Lung (tissue), 12 donors: ENCODE data around the gene SND1. TPM values are rescaled to one million over a fixed set of nuclear protein-coding genes. Genes with fewer than 3 reads are reported as not detected.

Source experiments
- ATAC-seq: fragments of 200-7000 bp; cut with Tn5 transposase; one replicate; pipeline ENCODE4 v1.9.1; 2020; ENCODE audit warnings: moderate number of reproducible peaks; ENCODE audit not compliant: insufficient read depth, low FRiP score
- DNase-seq, 3 donors: peaks; one replicate each; pipeline ENCODE4 v3.0.0-alpha.2; 2013 to 2017
- H3K27ac ChIP-seq, 2 donors: one replicate each; pipeline ENCODE4 v1.5.1; 2013; ENCODE audit warnings: mild to moderate bottlenecking in 2 of 2, moderate library complexity in 2 of 2, control low read depth in 1 of 2, inconsistent platforms in 1 of 2, low read depth in 1 of 2, low read length in 1 of 2
- H3K27me3 ChIP-seq, 3 donors: one replicate each; pipeline ENCODE4 v1.5.1; 2013; ENCODE audit warnings: low read length in 2 of 3; ENCODE audit not compliant: control insufficient read depth in 3 of 3, insufficient read depth in 3 of 3
- H3K36me3 ChIP-seq, 4 donors: one replicate each; pipeline ENCODE4 v1.5.1; 2013; ENCODE audit warnings: low read length in 4 of 4, mild to moderate bottlenecking in 1 of 4, moderate library complexity in 1 of 4; ENCODE audit not compliant: control insufficient read depth in 4 of 4, insufficient read depth in 4 of 4
- H3K4me1 ChIP-seq, 5 donors: one replicate each; pipeline ENCODE4 v1.5.1; 2013; ENCODE audit warnings: low read length in 5 of 5, mild to moderate bottlenecking in 2 of 5, moderate library complexity in 1 of 5; ENCODE audit not compliant: control insufficient read depth in 5 of 5, insufficient read depth in 5 of 5
- H3K4me3 ChIP-seq: one replicate; pipeline ENCODE4 v1.5.1; 2013; ENCODE audit warnings: mild to moderate bottlenecking, control low read depth, moderate library complexity
- H3K9ac ChIP-seq, 2 donors: one replicate each; pipeline ENCODE4 v1.5.1; 2013; ENCODE audit warnings: low read length in 2 of 2, control low read depth in 1 of 2; ENCODE audit not compliant: insufficient read depth in 1 of 2
- H3K9me3 ChIP-seq, 4 donors: one replicate each; pipeline ENCODE4 v1.5.1; 2013; ENCODE audit warnings: low read length in 3 of 4, mild to moderate bottlenecking in 1 of 4, moderate library complexity in 1 of 4; ENCODE audit not compliant: control insufficient read depth in 4 of 4, insufficient read depth in 3 of 4
- CTCF ChIP-seq: IDR thresholded peaks from 2 replicates; pipeline ENCODE4 v1.5.1; 2012; ENCODE audit warnings: mild to moderate bottlenecking; ENCODE audit errors: control extremely low read depth, extremely low read depth
- WGBS, 2 donors: extraction: QIAGEN DNeasy Blood & Tissue Kit; methylation state at CpG; one replicate each; pipeline ENCODE4 v1.1.7; 2013; 5-methylcytosine and 5-hydroxymethylcytosine counted together
- polyA plus RNA-seq, 2 donors: library from polyadenylated mRNA; stranded (reverse); fragments of 200-250 nt; gene quantifications; one replicate each; pipeline ENCODE4 v1.2.1, GENCODE V29; 2013
- total RNA-seq, 2 donors: library from RNA; depleted of rRNA in 1 of 2; stranded (reverse); fragments of >200 nt in 1 of 2; gene quantifications; one replicate each; pipeline ENCODE4 v1.2.1, GENCODE V29; 2014 to 2021
- donor health status: control.
- donor health status: control.
- donor health status: Bipolar disorder and iron deficiency.
- donor health status: healthy.
- donor health status: DM: yes; HTN: yes; CAD: no.

SND1 gene
- total and polyA plus RNA-seq, 4 donors: 94.5 to 210 (median 137) TPM

- Histone ChIP-seq H3K9me3 (no peaks in the 10 kb centered on the region), H3K27me3 (no peaks in the 10 kb centered on the region), H3K4me1 (peaks cover 0 to 16% (median 0%) of the 10 kb centered on the region in 5 donors), H3K9ac (no peak overlapping the region), H3K27ac (no peak overlapping the region), H3K4me3 (no peak overlapping the region), H3K36me3 (no peaks in the 10 kb centered on the region)
- ATAC-seq (no peak), DNase-seq (no peak)
- no peak for TF ChIP-seq CTCF
- 81 to 87% methylated on average over 8 of the region's 8 CpGs for WGBS, 2 donors
These were observed 266.1 kb downstream of the SND1 start for GRCh38 chr7:127918130-127918529.

GRCh38 chr7:127920787-127921438, 268.9 kb downstream of the SND1 start:
- WGBS, 2 donors: 93 to 97% methylated on average over 2 of the region's 2 CpGs
- Histone ChIP-seq H3K36me3 (no peaks in the 10 kb centered on the region), H3K4me1 (no peaks in the 10 kb centered on the region), H3K27ac (no peak overlapping the region), H3K27me3 (no peaks in the 10 kb centered on the region), H3K9me3 (no peaks in the 10 kb centered on the region), H3K4me3 (no peak overlapping the region), H3K9ac (no peak overlapping the region)
- peak in 2 of 3 donors; percentile 65 to 77 for DNase-seq
- TF ChIP-seq CTCF: no peak
- ATAC-seq: no peak

- 96 to 97% methylated on average over 1 of the region's 1 CpG for WGBS, 2 donors
These were observed 270.7 kb downstream of the SND1 start for GRCh38 chr7:127922656-127923055.

More at GRCh38 chr7:127922656-127923055, 270.7 kb downstream of the SND1 start:
- no peak overlapping the region for H3K9ac ChIP-seq
- H3K36me3 ChIP-seq: no peaks in the 10 kb centered on the region
- peaks cover 0 to 9% (median 3%) of the 10 kb centered on the region in 5 donors for H3K4me1 ChIP-seq
- ATAC-seq: no peak
- no peaks in the 10 kb centered on the region for H3K27me3 ChIP-seq
- no peak for TF ChIP-seq CTCF
- no peak for DNase-seq
- no peaks in the 10 kb centered on the region for H3K9me3 ChIP-seq
- H3K4me3 ChIP-seq: no peak overlapping the region
- H3K27ac ChIP-seq: no peak overlapping the region
